NCI-H128 (cell line): ENCODE measurements around the gene KLKB1.
"Not testable (repeated sequence)": the region's sequence is repeated elsewhere in the genome, so short reads cannot be mapped to it uniquely, and the experiment has no call there.

Experiments
- DNase-seq: peaks from one replicate; lab custom pipeline; 2025; ENCODE audit not compliant: unreplicated experiment; lab: John Stamatoyannopoulos, UW

The KLKB1 gene

DNA sequence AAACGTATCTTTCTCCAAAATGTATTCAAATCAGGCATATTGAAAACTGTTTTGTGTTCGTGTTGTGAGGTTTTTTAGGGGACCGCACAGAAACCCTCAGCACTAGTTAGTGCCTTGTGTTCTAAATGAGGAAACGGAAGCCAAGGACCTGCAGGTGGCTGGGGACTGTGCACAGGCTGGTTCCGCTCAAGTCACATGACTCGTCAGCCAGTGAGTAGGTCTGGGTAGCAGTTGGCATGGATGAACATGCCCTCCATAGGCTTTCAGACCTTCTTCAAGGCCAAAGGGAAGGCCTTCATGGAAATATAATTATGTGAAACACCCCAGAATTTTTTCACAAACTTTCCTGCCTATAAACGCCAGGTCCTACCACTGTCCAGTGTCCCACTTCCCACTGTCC is 37.4 kb downstream of the KLKB1 start:
- DNase-seq: no peak

DNA sequence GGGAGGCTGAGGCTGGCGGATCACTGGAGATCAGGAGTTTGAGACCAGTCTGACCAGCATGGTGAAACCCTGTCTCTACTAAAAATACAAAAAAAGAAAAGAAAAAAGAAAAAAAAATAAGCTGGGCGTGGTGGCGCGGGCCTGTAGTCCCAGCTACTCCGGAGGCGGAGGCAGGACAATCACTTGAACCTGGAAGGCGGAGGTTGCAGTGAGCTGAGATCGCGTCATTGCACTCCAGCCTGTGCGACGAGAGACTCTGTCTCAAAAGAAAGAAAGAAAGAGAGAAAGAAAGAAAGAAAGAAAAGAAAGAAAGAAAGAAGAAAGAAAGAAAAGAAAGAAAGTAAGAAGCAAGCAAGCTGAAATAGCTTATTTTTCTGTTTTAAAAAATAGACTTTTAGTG is 37.9 kb downstream of the KLKB1 start:
- DNase-seq: not testable (repeated sequence)

- no peak for DNase-seq
Observed at GRCh38 chr4:186265683-186266652, 38.7 kb downstream of the KLKB1 start, which contains the start of gene F11. F11 (plus strand) TSS chr4:186266189; CDS start chr4:186267137, 948 bp downstream.

GRCh38 chr4:186266729-186267456 is 39.6 kb downstream of the KLKB1 start:
- DNase-seq: no peak

- DNase-seq: no peak
Observed at GRCh38 chr4:186271081-186271678, 43.9 kb downstream of the KLKB1 start.

- no peak for DNase-seq
Observed at GRCh38 chr4:186272699-186273391, 45.5 kb downstream of the KLKB1 start.

- not testable (repeated sequence) for DNase-seq
Observed at GRCh38 chr4:186273392-186273789, 46.1 kb downstream of the KLKB1 start.

DNA sequence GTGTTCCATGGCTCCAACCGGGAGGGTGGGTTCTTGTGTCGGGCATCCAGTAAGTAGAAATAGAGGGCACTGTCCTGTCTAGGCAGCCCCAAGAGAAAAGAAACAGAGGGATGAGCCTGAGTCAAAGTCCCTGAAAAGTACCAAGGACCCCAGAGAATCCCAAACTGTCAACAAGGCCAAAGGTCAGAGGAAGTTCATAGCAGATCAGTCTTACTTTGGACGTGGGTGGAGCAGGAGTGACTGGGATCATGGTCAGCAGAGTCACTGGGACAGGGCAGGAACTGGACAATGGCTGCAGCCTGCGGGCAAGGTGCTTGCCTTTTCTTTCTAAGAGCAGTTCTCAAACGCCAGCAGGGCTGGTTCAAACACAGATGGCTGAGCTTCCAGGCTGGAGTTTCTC is 56.0 kb downstream of the KLKB1 start:
- DNase-seq: no peak

DNA sequence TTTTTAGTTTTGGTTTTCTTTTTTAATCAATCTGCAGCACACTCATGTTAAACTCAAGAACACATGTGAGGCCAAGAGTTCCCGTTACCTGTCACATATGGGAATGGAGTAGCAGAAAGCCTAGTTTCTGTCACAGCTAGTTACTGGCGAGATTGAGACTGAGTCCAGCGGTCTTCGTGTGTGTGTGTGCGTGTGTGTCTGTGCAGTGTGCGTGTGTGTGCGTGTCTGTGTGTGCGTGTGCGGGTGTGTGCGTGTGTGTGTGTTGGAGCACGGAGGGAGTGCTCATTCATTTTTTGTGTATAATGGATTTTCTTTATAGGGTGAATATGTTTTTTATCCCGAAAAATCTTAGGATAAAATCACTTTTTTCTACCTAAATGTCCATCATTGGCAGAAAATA is 57.8 kb downstream of the KLKB1 start:
- DNase-seq: no peak

DNA sequence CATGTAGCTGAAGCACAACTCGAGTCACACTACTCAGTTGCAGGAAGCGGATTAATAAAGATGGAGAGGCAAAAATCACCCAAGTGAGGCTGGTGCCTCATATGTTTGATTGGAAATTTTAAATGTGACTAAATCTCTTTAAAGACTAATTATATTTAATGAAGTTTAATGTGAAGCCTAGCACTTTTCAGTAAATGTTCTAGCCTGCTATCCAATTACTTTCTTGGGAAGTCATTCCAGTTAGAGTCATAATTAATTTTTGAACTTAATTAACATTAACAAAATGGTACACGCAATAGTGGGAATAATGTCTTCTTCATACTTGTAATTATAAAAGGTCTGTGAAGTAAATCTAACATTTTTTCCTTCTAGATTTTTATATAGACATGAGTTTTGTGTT is 59.3 kb downstream of the KLKB1 start:
- DNase-seq: no peak

DNA sequence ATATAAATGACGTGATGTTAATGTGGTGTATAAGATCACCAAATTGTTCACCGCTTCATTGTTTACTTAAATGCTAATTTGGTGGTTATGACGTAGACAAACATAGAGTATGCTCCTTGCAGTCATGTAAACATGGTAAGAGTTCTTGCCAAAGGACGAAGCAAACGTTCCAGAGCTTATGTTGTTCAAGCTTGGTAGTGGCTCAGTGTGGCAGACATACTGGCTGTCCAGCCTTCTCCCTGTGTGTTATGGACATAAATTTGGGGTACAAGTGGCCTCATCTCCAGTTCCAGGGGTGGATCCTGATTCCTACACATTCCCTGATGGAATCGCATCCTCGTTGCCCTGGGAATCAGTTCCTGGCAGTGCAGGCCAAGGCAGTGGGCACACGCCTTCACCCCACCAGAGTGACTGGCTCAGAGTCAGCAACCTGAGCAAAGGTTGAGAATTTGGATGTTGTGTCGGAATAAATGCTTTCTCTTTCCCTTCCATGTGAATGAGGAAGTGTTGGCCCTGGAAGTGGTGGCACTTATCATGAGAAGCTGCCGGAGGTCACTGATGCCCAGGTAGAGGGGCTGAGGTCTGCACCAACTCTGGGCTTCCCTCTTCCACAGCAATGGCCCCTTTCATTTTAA is 64.1 kb downstream of the KLKB1 start:
- no peak for DNase-seq

GRCh38 chr4:186294160-186294559 is 66.9 kb downstream of the KLKB1 start:
- DNase-seq: no peak

DNA sequence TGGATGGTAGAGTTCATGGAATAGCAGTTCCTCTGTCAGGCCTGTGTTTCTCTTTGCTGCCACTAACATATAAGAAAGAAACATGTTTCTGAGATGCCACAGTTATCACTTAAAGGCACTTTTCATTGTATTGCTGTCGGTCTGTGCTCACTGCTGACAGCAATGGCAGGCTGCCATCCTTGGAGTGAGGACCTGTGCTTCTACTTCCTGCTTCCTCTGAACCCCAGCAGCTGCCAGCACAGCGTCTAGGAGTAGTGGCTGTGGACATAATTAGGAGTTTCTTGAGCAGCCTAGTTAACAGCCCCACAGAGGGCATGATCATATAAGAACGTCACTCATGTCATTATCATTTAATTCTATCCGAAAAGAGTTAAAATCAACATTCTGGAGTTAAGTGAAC is 69.2 kb downstream of the KLKB1 start:
- no peak for DNase-seq

DNA sequence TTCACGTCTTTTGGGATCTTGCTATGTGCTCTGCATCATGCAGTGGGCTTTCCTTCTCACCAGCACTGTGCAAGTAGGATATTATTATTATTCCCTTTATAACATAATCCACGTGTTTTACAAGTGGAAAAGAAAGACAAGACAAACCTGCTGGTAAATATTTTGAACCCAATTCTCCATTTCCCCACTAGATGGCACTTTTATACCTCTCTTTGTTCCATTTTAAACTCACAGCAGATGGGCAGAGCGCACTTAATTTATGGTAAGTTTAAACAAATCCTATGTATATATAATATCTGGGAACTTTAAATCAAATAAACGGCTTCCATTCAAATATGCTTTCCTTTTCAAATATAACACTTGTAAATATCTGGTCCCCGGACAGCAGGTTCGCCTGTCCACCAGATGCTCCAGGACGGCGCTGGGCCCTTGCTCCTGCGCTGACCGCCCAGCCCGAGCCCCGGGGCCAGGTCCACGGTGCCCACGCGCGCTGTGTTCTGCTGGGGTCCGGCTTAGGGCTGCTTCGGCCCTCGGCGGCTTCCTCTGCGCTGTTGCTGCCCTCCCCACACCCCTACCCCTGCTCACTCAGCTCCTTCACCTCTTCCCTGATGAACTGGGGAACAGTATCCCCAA is 69.8 kb downstream of the KLKB1 start:
- DNase-seq: peak; percentile 26

DNA sequence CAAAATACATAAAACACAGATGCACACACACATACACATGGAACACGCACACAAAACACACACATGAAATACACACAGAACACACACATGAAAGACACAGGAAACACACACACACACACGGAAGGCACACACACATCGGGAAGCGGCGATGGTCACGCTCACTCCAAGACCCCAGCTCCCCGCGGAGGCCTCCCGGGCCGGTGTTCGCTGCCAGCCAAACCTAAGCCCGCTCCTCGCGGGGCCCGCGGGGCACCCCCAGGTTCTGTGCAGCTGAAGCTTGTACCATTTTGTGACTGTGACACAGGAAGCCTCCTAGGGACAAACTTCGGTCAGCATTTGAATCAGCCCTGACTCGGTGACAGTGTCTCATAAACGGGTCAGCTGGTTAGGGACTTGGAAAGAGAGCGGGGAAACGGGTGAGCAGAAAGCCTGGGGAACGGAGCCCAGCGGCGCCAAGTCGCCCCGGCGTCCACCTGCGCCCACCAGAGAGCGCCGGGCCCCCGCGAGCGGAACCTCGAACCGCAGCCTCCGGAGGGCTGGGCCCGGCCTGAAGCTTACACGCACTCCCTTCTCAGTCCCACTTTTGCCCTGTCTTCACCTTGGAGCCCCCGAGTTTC is 70.8 kb downstream of the KLKB1 start:
- no peak for DNase-seq

DNA sequence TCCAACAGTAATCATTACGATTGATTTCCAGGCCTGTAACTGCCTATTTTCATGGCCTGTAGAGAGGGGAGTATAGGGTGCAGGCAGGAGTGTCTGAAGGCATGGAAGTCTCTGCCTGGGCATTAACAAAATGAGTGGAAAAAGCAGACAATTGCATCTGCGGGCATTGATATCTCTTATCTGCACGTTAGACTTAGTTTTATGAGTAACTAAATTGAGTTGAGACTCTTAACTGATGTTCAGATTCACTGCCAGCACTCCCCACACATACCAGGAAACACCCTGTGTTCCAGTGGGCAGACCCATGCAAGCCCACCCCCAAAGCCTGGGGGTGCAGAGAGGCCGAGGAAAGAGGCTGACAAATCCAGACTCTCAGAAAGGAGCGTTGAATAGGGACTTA is 72.0 kb downstream of the KLKB1 start:
- DNase-seq: no peak

GRCh38 chr4:186300659-186301390 is 73.5 kb downstream of the KLKB1 start:
- no peak for DNase-seq

DNA sequence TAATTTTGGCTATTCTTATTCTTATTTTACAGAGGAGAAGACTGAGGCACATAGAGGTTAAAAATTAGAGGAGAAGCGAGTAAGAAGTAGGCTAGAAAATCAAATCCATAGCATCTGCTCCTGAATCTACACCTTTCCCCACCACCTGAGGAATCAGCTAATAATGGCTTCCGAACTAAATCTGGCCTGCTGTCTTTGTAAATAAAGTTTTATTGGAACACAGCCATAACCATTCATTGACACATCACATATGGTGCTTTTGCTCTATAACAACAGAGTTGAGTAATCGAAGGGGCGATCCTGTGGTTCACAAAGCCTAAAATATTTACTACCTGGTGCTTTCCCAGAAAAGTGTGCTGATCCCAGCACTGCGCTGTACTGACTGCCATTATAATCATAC is 76.9 kb downstream of the KLKB1 start:
- no peak for DNase-seq
